ENCODE measurements around the gene DEDD. TPM values are rescaled to one million over a fixed set of nuclear protein-coding genes. Genes with fewer than 3 reads are reported as not detected.

The DEDD gene
- total and polyA plus RNA-seq, 2 of the 13 experiments (the other 11 are each of a cell fraction or from before 2014, with no cell fraction given) = 12.6 to 27.8 TPM

- TF ChIP-seq AKNA (CRISPR knock-in tag; IDR thresholded peaks at IDR 0.05; ENCODE audit: borderline replicate concordance) = no peak
- no peak for TF ChIP-seq ARID5B (CRISPR knock-in tag; IDR thresholded peaks at IDR 0.05)
- no peak for TF ChIP-seq TBP (CRISPR knock-in tag; IDR thresholded peaks at IDR 0.05)
- no peak for TF ChIP-seq BRCA1 (CRISPR knock-in tag; IDR thresholded peaks at IDR 0.05)
- TF ChIP-seq AFF4 (CRISPR knock-in tag; IDR thresholded peaks at IDR 0.05) = no peak
- TF ChIP-seq IRX3 (CRISPR knock-in tag; IDR thresholded peaks at IDR 0.05; ENCODE audit: borderline replicate concordance, low read depth) = no peak
- TF ChIP-seq ZNF503 (CRISPR knock-in tag; IDR thresholded peaks at IDR 0.05) = no peak
- TF ChIP-seq MTERF4 (CRISPR knock-in tag; IDR thresholded peaks at IDR 0.05) = peak; percentile 60; the same call in 1 of the 2 replicates
- TF ChIP-seq TMF1 (CRISPR knock-in tag; IDR thresholded peaks at IDR 0.05; ENCODE audit: low read depth) = no peak
- TF ChIP-seq HOXA7 (CRISPR knock-in tag; IDR thresholded peaks at IDR 0.05) = no peak
- no peak for TF ChIP-seq ZNF549 (CRISPR knock-in tag; IDR thresholded peaks at IDR 0.05)
These were observed 34.0 kb downstream of the DEDD start, which contains the start of gene KLHDC9 (continued) for GRCh38 chr1:161098210-161099068.

Data from HepG2 (cell line).